Measurements from ENCODE around the gene GNAI3.

Gene GNAI3

GRCh38 chr1:109548321-109549267, at the start of gene GNAI3:
Gene GNAI3 (plus strand): TSS chr1:109548615. CDS start chr1:109548721, 106 bp downstream.
- DNase-seq = peak; percentile 98

- no peak for DNase-seq
Observed at GRCh38 chr1:109499081-109499480, 49.3 kb upstream of the GNAI3 start.

- peak; percentile 60 for DNase-seq
Observed at GRCh38 chr1:109499661-109500536, 48.5 kb upstream of the GNAI3 start.

GRCh38 chr1:109500941-109501381, 47.5 kb upstream of the GNAI3 start:
- DNase-seq = no peak

- DNase-seq = no peak
Observed at GRCh38 chr1:109501644-109502363, 46.6 kb upstream of the GNAI3 start.

GRCh38 chr1:109502364-109502851, 46.0 kb upstream of the GNAI3 start:
- peak; percentile 42 for DNase-seq

GRCh38 chr1:109503935-109504334, 44.5 kb upstream of the GNAI3 start:
- no peak for DNase-seq

GRCh38 chr1:109504974-109505373, 43.4 kb upstream of the GNAI3 start:
- DNase-seq = no peak

- DNase-seq = no peak
Observed at GRCh38 chr1:109508001-109508872, 40.2 kb upstream of the GNAI3 start.

GRCh38 chr1:109508873-109509175, 39.6 kb upstream of the GNAI3 start:
- no peak for DNase-seq

- peak; percentile 69 for DNase-seq
Observed at GRCh38 chr1:109509176-109510134, 39.0 kb upstream of the GNAI3 start, which contains the start of gene AMIGO1. Gene AMIGO1 (minus strand): TSS chr1:109509727. CDS start chr1:109508912, 815 bp downstream.

GRCh38 chr1:109513110-109513710, 35.2 kb upstream of the GNAI3 start:
- no peak for DNase-seq

GRCh38 chr1:109514846-109515245, 33.6 kb upstream of the GNAI3 start:
- DNase-seq = no peak

GRCh38 chr1:109516872-109517271, 31.5 kb upstream of the GNAI3 start:
- DNase-seq = no peak

GRCh38 chr1:109517337-109517736, 31.1 kb upstream of the GNAI3 start:
- no peak for DNase-seq

- DNase-seq = no peak
Observed at GRCh38 chr1:109521002-109521951, 27.1 kb upstream of the GNAI3 start.

GRCh38 chr1:109522026-109522425, 26.4 kb upstream of the GNAI3 start:
- DNase-seq = no peak

- DNase-seq = no peak
Observed at GRCh38 chr1:109523706-109524105, 24.7 kb upstream of the GNAI3 start.

All from activated naive CD4-positive, alpha-beta T cell treated with Interleukin-2 at 50 U/mL for 16 hours (primary cell).